Measurements from ENCODE around the gene TPPP3.
"Not testable (repeated sequence)": the region's sequence is repeated elsewhere in the genome, so short reads cannot be mapped to it uniquely, and the experiment has no call there.

TPPP3 gene

GRCh38 chr16:67425580-67425979 lies 32.3 kb upstream of the TPPP3 start:
- DNase-seq = no peak

- DNase-seq = no peak
Measured at GRCh38 chr16:67425061-67425460, 31.8 kb upstream of the TPPP3 start.

- no peak for DNase-seq
Measured at GRCh38 chr16:67424261-67424615, 30.9 kb upstream of the TPPP3 start.

- no peak for DNase-seq
Measured at GRCh38 chr16:67423611-67424260, 30.4 kb upstream of the TPPP3 start.

GRCh38 chr16:67423015-67423414 lies 29.7 kb upstream of the TPPP3 start:
- DNase-seq = no peak

- DNase-seq = no peak
Measured at GRCh38 chr16:67421030-67421429, 27.7 kb upstream of the TPPP3 start.

- no peak for DNase-seq
Measured at GRCh38 chr16:67419931-67420330, 26.6 kb upstream of the TPPP3 start.

- no peak for DNase-seq
Measured at GRCh38 chr16:67419502-67419901, 26.2 kb upstream of the TPPP3 start.

GRCh38 chr16:67417333-67418061 lies 24.2 kb upstream of the TPPP3 start:
- no peak for DNase-seq

- peak; percentile 66 for DNase-seq
Measured at GRCh38 chr16:67415872-67416793, 22.8 kb upstream of the TPPP3 start, which contains the start of gene ZDHHC1. ZDHHC1 (minus strand) TSS chr16:67416477; CDS start chr16:67407775, 8,702 bp downstream.

- not testable (repeated sequence) for DNase-seq
Measured at GRCh38 chr16:67415421-67415820, 22.1 kb upstream of the TPPP3 start.

- DNase-seq = no peak
Measured at GRCh38 chr16:67413978-67414911, 20.9 kb upstream of the TPPP3 start.

- no peak for DNase-seq
Measured at GRCh38 chr16:67412294-67412693, 19.0 kb upstream of the TPPP3 start.

- no peak for DNase-seq
Measured at GRCh38 chr16:67411339-67411738, 18.0 kb upstream of the TPPP3 start.

GRCh38 chr16:67409631-67410030 lies 16.3 kb upstream of the TPPP3 start:
- peak; percentile 35 for DNase-seq

- peak; percentile 51 for DNase-seq
Measured at GRCh38 chr16:67407788-67408452, 14.6 kb upstream of the TPPP3 start.

GRCh38 chr16:67407176-67407787 lies 14.0 kb upstream of the TPPP3 start:
- no peak for DNase-seq

- DNase-seq = no peak
Measured at GRCh38 chr16:67406111-67406971, 13.0 kb upstream of the TPPP3 start.

GRCh38 chr16:67405336-67405735 lies 12.0 kb upstream of the TPPP3 start:
- DNase-seq = no peak

GRCh38 chr16:67404740-67405226 lies 11.5 kb upstream of the TPPP3 start:
- DNase-seq = no peak
